K562 (cell line): Measurements from ENCODE around the gene ECI1. TPM values are rescaled to one million over a fixed set of nuclear protein-coding genes. Genes with fewer than 3 reads are reported as not detected.

Experiments
- ATF1 ChIP-seq, 2 experiments: fragments of 450-650 bp in 1 of 2; IDR thresholded peaks; 2 replicates each; pipeline ENCODE4 v1.6.1; 2016; ENCODE audit warnings: missing compliant biosample characterization in 1 of 2, missing genetic modification characterization in 1 of 2
- BHLHE40 ChIP-seq: IDR thresholded peaks from 2 replicates; pipeline ENCODE4 v1.6.1; 2011; ENCODE audit warnings: low read length, improper control_type of control experiment
- ETS2 ChIP-seq: IDR thresholded peaks from 2 replicates; pipeline ENCODE4 v1.6.1; 2016; ENCODE audit warnings: borderline replicate concordance, missing genetic modification characterization, mild to moderate bottlenecking, moderate library complexity, missing compliant biosample characterization; ENCODE audit not compliant: poor library complexity, severe bottlenecking
- JUN ChIP-seq, 2 experiments: sonication (generic) in 1 of 2; formaldehyde crosslinking in 1 of 2; IDR thresholded peaks; 2 replicates each; pipeline versions ENCODE4 v1.6.1 to v1.8.0; 2012 to 2022; ENCODE audit warnings: borderline replicate concordance in 2 of 2, mild to moderate bottlenecking in 2 of 2, improper control_type of control experiment in 1 of 2, low read depth in 1 of 2, low read length in 1 of 2, missing genetic modification reagents in 1 of 2
- NEUROD1 ChIP-seq: fragments of 150-350 bp; IDR thresholded peaks from 2 replicates; pipeline ENCODE4 v1.6.1; 2014; ENCODE audit warnings: borderline replicate concordance, low read length, low read depth; ENCODE audit not compliant: partially characterized antibody
- PHB ChIP-seq: fragments of 250-450 bp; sonication (Bioruptor Pico); IDR thresholded peaks from 2 replicates; pipeline ENCODE4 v1.5.0; 2021
- POLR2A ChIP-seq: fragments of 450-650 bp; conservative IDR thresholded peaks from 2 replicates; pipeline ENCODE4 v1.6.1; 2016
- PRDM10 ChIP-seq: fragments of 450-650 bp; IDR thresholded peaks from 2 replicates; pipeline ENCODE4 v1.6.1; 2018; ENCODE audit not compliant: partially characterized antibody
- RBM15 ChIP-seq: fragments of 200-400 bp; formaldehyde crosslinking; IDR thresholded peaks from 2 replicates; pipeline ENCODE4 v1.6.1; 2018; ENCODE audit warnings: mild to moderate bottlenecking, low read length, moderate library complexity; ENCODE audit not compliant: insufficient read depth
- RFX1 ChIP-seq: fragments of 450-650 bp; IDR thresholded peaks from 2 replicates; pipeline ENCODE4 v1.6.1; 2016; ENCODE audit warnings: mild to moderate bottlenecking, moderate library complexity
- UBTF ChIP-seq, 2 experiments: IDR thresholded peaks; 2 replicates each; pipeline ENCODE4 v1.6.1; 2012; ENCODE audit warnings: improper control_type of control experiment in 2 of 2, low read depth in 2 of 2, low read length in 2 of 2, borderline replicate concordance in 1 of 2
- ZNF12 ChIP-seq: sonication (generic); formaldehyde crosslinking; IDR thresholded peaks from 2 replicates; pipeline ENCODE4 v1.4.0; 2020; ENCODE audit warnings: mild to moderate bottlenecking, missing genetic modification reagents
- polyA plus RNA-seq, 8 experiments: library from polyadenylated mRNA; depleted of rRNA in 4 of 8; stranded (reverse) in 5 of 8; unstranded in 3 of 8; fragments of >200 nt; fragmentation: Nextera tagmentation in 2 of 8; fragmentation: Illumina TruSeq in 1 of 8; extraction: Ambion mirVana in 2 of 8; extraction: Trizol in 1 of 8; gene quantifications; 2 replicates each; pipeline versions ENCODE4 v1.2.1 to v1.2.3, GENCODE V29; 2011 to 2014; ENCODE audit warnings: inconsistent platforms in 1 of 8, missing spikeins in 1 of 8
- total RNA-seq, 7 experiments: library from RNA; depleted of rRNA in 6 of 7; stranded (reverse); fragments of >200 nt in 6 of 7; fragmentation: Illumina TruSeq in 2 of 7; extraction: Trizol in 2 of 7; gene quantifications; 2 replicates each; pipeline versions ENCODE4 v1.2.1 to v1.2.3, GENCODE V29; 2011 to 2021; ENCODE audit warnings: low replicate concordance in 1 of 7
- TF ChIP-seq, protein P1 (sequence below): fragments of 250-450 bp; sonication (Bioruptor Pico); IDR thresholded peaks from 2 replicates; pipeline ENCODE4 v1.5.0; 2022; ENCODE audit warnings: mild to moderate bottlenecking
- TF ChIP-seq, protein P2 (sequence below): sonication (generic); formaldehyde crosslinking; IDR thresholded peaks from 2 replicates; pipeline ENCODE4 v1.8.0; 2022; ENCODE audit warnings: mild to moderate bottlenecking, missing genetic modification reagents

Gene ECI1
- total and polyA plus RNA-seq, 9 of the 15 experiments (the other 6 are each of a cell fraction or from before 2014, with no cell fraction given), result 4.7 to 189 (median 54.0) TPM

GRCh38 chr16:2223221-2223941 lies 28.0 kb downstream of the ECI1 start, which contains the start of gene E4F1 (continued):
- TF ChIP-seq UBTF (IDR thresholded peaks at IDR 0.05; ENCODE audit: borderline replicate concordance in 1 of 2, low read depth in 2 of 2, low read length in 2 of 2), result peak; percentile 63 to 80
- 0 out of 2 replicates have a peak, but pooled peaks have one; percentile 87 for TF ChIP-seq PHB (CRISPR knock-in tag)
- TF ChIP-seq NEUROD1, result peak; percentile 80
- TF ChIP-seq ETS2 (tag), result no peak
- peak; percentile 40; the same call in 1 of the 2 replicates for TF ChIP-seq ZNF12 (CRISPR knock-in tag)
- TF ChIP-seq, protein P1, sequence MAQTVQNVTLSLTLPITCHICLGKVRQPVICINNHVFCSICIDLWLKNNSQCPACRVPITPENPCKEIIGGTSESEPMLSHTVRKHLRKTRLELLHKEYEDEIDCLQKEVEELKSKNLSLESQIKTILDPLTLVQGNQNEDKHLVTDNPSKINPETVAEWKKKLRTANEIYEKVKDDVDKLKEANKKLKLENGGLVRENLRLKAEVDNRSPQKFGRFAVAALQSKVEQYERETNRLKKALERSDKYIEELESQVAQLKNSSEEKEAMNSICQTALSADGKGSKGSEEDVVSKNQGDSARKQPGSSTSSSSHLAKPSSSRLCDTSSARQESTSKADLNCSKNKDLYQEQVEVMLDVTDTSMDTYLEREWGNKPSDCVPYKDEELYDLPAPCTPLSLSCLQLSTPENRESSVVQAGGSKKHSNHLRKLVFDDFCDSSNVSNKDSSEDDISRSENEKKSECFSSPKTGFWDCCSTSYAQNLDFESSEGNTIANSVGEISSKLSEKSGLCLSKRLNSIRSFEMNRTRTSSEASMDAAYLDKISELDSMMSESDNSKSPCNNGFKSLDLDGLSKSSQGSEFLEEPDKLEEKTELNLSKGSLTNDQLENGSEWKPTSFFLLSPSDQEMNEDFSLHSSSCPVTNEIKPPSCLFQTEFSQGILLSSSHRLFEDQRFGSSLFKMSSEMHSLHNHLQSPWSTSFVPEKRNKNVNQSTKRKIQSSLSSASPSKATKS (CRISPR knock-in tag), result no peak
- no peak for TF ChIP-seq RBM15
- TF ChIP-seq POLR2A, result peak; percentile 92
- TF ChIP-seq ATF1 (CRISPR knock-in tag; IDR thresholded peaks at IDR 0.05), result peak; percentile 79; the same call in 1 of the 2 replicates
- peak; percentile 94 for TF ChIP-seq ATF1 (tag; IDR thresholded peaks at IDR 0.05)
- TF ChIP-seq, protein P2, sequence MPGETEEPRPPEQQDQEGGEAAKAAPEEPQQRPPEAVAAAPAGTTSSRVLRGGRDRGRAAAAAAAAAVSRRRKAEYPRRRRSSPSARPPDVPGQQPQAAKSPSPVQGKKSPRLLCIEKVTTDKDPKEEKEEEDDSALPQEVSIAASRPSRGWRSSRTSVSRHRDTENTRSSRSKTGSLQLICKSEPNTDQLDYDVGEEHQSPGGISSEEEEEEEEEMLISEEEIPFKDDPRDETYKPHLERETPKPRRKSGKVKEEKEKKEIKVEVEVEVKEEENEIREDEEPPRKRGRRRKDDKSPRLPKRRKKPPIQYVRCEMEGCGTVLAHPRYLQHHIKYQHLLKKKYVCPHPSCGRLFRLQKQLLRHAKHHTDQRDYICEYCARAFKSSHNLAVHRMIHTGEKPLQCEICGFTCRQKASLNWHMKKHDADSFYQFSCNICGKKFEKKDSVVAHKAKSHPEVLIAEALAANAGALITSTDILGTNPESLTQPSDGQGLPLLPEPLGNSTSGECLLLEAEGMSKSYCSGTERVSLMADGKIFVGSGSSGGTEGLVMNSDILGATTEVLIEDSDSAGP (CRISPR knock-in tag), result peak; percentile 44; the same call in 1 of the 2 replicates
- peak; percentile 0 for TF ChIP-seq PRDM10
- peak; percentile 98 for TF ChIP-seq RFX1
- TF ChIP-seq BHLHE40, result peak; percentile 7; the same call in 1 of the 2 replicates
- TF ChIP-seq JUN (IDR thresholded peaks at IDR 0.05; ENCODE audit: borderline replicate concordance, low read depth, low read length), result 0 out of 2 replicates have a peak, but pooled peaks have one; percentile 47
- no peak for TF ChIP-seq JUN (CRISPR knock-in tag; IDR thresholded peaks at IDR 0.05; ENCODE audit: borderline replicate concordance)
